Loucy (cell line): ENCODE data around the gene WNT3.

Experiments used
- H2AFZ ChIP-seq: fragments of 200-600 bp; sonication (generic); 2 replicates; pipeline ENCODE4 v1.6.0; 2016; ENCODE audit warnings: antibody characterized with exemption, mild to moderate bottlenecking, low read length, moderate library complexity
- H3F3A ChIP-seq: fragments of 200-600 bp; 2 replicates; pipeline ENCODE4 v1.6.0; 2016; ENCODE audit warnings: antibody characterized with exemption, low read depth, mild to moderate bottlenecking
- H3K27me3 ChIP-seq: fragments of 200-600 bp; sonication (generic); 2 replicates; pipeline ENCODE4 v1.6.1; 2014; ENCODE audit warnings: low read length, mild to moderate bottlenecking; ENCODE audit not compliant: insufficient read depth, poor library complexity, severe bottlenecking
- H3K36me3 ChIP-seq: fragments of 200-600 bp; sonication (generic); 2 replicates; pipeline ENCODE4 v1.6.1; 2016; ENCODE audit warnings: low read length; ENCODE audit not compliant: insufficient read depth
- H3K4me1 ChIP-seq: fragments of 200-600 bp; sonication (generic); 2 replicates; pipeline ENCODE4 v1.5.1; 2014; ENCODE audit warnings: low read length, mild to moderate bottlenecking; ENCODE audit not compliant: insufficient read depth, poor library complexity, severe bottlenecking
- H3K4me2 ChIP-seq: fragments of 200-600 bp; sonication (generic); 2 replicates; pipeline ENCODE4 v1.6.0; 2014; ENCODE audit warnings: antibody characterized with exemption, low read length, low read depth, mild to moderate bottlenecking; ENCODE audit not compliant: poor library complexity, severe bottlenecking
- H3K4me3 ChIP-seq: fragments of 200-600 bp; sonication (generic); 2 replicates; pipeline ENCODE4 v1.5.1; 2014; ENCODE audit warnings: low read length, mild to moderate bottlenecking, mixed read lengths; ENCODE audit not compliant: poor library complexity, severe bottlenecking
- H3K79me2 ChIP-seq: fragments of 200-600 bp; sonication (generic); 2 replicates; pipeline ENCODE4 v1.6.1; 2014; ENCODE audit warnings: low read length; ENCODE audit not compliant: insufficient read depth
- H3K9ac ChIP-seq: fragments of 200-600 bp; sonication (generic); 2 replicates; pipeline ENCODE4 v1.6.0; 2014; ENCODE audit warnings: mild to moderate bottlenecking, low read depth, low read length, moderate library complexity; ENCODE audit not compliant: poor library complexity, severe bottlenecking
- H3K9me2 ChIP-seq: fragments of 200-600 bp; sonication (generic); replicated peaks from 2 replicates; pipeline ENCODE4 v1.6.1; 2016; ENCODE audit warnings: low read depth, low read length, mixed read lengths
- H3K9me3 ChIP-seq: fragments of 200-600 bp; sonication (generic); 2 replicates; pipeline ENCODE4 v1.6.1; 2014; ENCODE audit warnings: mild to moderate bottlenecking, antibody characterized with exemption, low read length, low read depth; ENCODE audit not compliant: insufficient read depth
- H4K20me1 ChIP-seq: fragments of 200-600 bp; sonication (generic); 2 replicates; pipeline ENCODE4 v1.6.0; 2014; ENCODE audit warnings: antibody characterized with exemption, low read length, mild to moderate bottlenecking; ENCODE audit not compliant: insufficient read depth, poor library complexity, severe bottlenecking
- EZH2phosphoT487 ChIP-seq: fragments of 200-600 bp; IDR thresholded peaks from 2 replicates; pipeline ENCODE4 v1.6.1; 2018; ENCODE audit warnings: antibody characterized with exemption, mild to moderate bottlenecking, moderate library complexity, borderline replicate concordance
- TF ChIP-seq, protein P1 (sequence below): fragments of 200-600 bp; sonication (generic); conservative IDR thresholded peaks from 2 replicates; pipeline ENCODE4 v1.5.1; 2014; ENCODE audit warnings: mild to moderate bottlenecking, antibody characterized with exemption, low read length

WNT3 gene

DNA sequence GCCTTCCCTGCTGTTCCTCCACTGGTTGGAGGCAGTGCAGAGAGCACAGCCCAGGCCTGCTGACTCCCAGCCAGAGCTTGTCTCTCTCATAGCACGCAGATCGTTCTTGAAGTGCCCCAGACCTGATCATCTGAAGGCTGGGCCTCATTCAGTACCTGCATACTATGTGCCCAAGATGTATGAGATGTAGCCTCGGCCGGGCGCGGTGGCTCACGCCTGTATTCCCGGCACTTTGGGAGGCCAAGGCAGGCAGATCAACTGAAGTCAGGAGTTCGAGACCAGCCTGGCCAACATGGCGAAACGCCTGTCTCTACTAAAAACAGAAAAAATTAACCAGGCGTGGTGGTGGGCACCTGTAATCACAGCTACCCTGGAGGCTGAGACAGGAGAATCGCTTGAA is 31.0 kb downstream of the WNT3 start:
- Histone ChIP-seq H2AFZ (no peak overlapping the region), H3K9me2 (no peaks in the 10 kb centered on the region), H3K27me3 (no peaks in the 10 kb centered on the region), H3K9me3 (no peaks in the 10 kb centered on the region), H3K4me1 (no peaks in the 10 kb centered on the region), H3K79me2 (no peaks in the 10 kb centered on the region), H3K4me2 (no peak overlapping the region), H3F3A (no peaks in the 10 kb centered on the region), H4K20me1 (no peaks in the 10 kb centered on the region), H3K9ac (no peak overlapping the region), H3K36me3 (no peaks in the 10 kb centered on the region), H3K4me3 (no peak overlapping the region)
- TF ChIP-seq EZH2phosphoT487, result no peak
- TF ChIP-seq, protein P1, sequence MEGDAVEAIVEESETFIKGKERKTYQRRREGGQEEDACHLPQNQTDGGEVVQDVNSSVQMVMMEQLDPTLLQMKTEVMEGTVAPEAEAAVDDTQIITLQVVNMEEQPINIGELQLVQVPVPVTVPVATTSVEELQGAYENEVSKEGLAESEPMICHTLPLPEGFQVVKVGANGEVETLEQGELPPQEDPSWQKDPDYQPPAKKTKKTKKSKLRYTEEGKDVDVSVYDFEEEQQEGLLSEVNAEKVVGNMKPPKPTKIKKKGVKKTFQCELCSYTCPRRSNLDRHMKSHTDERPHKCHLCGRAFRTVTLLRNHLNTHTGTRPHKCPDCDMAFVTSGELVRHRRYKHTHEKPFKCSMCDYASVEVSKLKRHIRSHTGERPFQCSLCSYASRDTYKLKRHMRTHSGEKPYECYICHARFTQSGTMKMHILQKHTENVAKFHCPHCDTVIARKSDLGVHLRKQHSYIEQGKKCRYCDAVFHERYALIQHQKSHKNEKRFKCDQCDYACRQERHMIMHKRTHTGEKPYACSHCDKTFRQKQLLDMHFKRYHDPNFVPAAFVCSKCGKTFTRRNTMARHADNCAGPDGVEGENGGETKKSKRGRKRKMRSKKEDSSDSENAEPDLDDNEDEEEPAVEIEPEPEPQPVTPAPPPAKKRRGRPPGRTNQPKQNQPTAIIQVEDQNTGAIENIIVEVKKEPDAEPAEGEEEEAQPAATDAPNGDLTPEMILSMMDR, result no peak

DNA sequence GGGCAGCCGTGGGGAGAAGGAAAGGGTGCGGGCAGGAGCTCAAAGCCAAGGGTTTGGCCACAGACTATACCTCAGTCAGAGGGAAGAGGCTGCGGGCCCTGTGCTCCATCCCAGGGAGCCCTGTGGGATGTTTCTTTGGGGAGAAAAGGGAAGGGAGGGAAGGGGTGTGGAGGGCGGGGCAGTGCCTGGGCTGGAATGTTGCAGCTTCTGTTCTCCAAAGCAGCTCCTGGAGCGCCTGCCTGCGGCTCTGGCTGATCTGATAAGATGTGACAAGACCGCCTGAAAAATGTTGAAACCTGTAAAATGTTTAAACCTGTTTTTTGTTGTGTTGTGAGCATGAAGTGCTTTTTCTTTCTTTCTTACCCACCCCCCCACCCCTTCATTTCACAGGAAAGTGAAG is 32.8 kb downstream of the WNT3 start:
- Histone ChIP-seq H3K4me1 (no peaks in the 10 kb centered on the region), H3K9me2 (no peaks in the 10 kb centered on the region), H3K9ac (no peak overlapping the region)

DNA sequence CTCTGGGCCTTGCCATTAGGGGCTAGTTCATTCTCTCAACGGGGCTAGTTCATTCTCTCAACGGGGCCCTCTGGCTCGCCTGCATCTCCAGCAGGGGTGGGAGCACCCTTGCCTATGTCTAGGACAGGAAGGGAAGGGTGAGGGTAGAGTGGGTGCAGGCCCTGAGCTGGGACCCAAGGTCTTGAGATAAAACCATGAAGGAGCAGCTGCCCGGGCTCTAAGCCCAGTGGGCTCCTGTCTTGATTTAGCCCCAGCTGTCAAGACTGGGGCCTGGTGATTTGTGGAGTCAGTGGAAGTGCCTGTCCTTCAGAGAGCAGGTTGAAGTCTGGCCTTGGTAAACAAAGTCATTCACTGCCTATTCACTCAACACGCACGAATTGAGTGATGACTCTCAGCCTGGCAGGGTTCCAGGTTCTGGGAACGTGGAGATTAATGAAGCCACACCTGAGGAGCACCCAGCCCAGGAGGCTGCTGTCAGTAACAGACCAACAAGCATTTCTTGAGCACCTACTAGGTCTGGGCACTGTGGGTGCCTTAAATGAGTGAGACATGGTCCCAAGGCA is 35.4 kb downstream of the WNT3 start:
- H3K4me2 ChIP-seq, result no peak overlapping the region
- H2AFZ ChIP-seq, result no peak overlapping the region
- no peaks in the 10 kb centered on the region for H4K20me1 ChIP-seq
- no peaks in the 10 kb centered on the region for H3K4me1 ChIP-seq
- H3F3A ChIP-seq, result no peaks in the 10 kb centered on the region
- no peaks in the 10 kb centered on the region for H3K27me3 ChIP-seq
- no peak overlapping the region for H3K4me3 ChIP-seq
- no peaks in the 10 kb centered on the region for H3K79me2 ChIP-seq
- TF ChIP-seq EZH2phosphoT487, result no peak
- TF ChIP-seq, protein P1, result no peak
- no peak overlapping the region for H3K9ac ChIP-seq
- no peaks in the 10 kb centered on the region for H3K36me3 ChIP-seq
- H3K9me2 ChIP-seq, result no peaks in the 10 kb centered on the region
- H3K9me3 ChIP-seq, result no peaks in the 10 kb centered on the region

More for the DNA sequence above, 32.8 kb downstream of the WNT3 start:
- TF ChIP-seq, protein P1, result no peak
- no peak for TF ChIP-seq EZH2phosphoT487
- Histone ChIP-seq H2AFZ (no peak overlapping the region), H3K79me2 (no peaks in the 10 kb centered on the region), H3K27me3 (no peaks in the 10 kb centered on the region), H3K36me3 (no peaks in the 10 kb centered on the region), H3K4me3 (no peak overlapping the region), H3F3A (no peaks in the 10 kb centered on the region), H3K9me3 (no peaks in the 10 kb centered on the region), H3K4me2 (no peak overlapping the region), H4K20me1 (no peaks in the 10 kb centered on the region)
